Stimulated activated naive CD4-positive, alpha-beta T cell treated with Interleukin-2 at 50 U/mL for 16 hours (primary cell): ENCODE results near the gene VSIR.

Source experiments
- DNase-seq: peaks from one replicate; lab custom pipeline; 2025; lab: John Stamatoyannopoulos, UW

Gene VSIR

GRCh38 chr10:71747039-71747531 is 26.2 kb downstream of the VSIR start:
- DNase-seq, result no peak

GRCh38 chr10:71746344-71747037 is 26.8 kb downstream of the VSIR start:
- no peak for DNase-seq

- DNase-seq, result no peak
Measured at GRCh38 chr10:71745664-71746250, 27.6 kb downstream of the VSIR start.

GRCh38 chr10:71744897-71745663 is 28.2 kb downstream of the VSIR start:
- no peak for DNase-seq

GRCh38 chr10:71743866-71744265 is 29.5 kb downstream of the VSIR start:
- DNase-seq, result no peak

GRCh38 chr10:71743089-71743838 is 30.1 kb downstream of the VSIR start:
- no peak for DNase-seq

- DNase-seq, result no peak
Measured at GRCh38 chr10:71742301-71743088, 30.8 kb downstream of the VSIR start.

GRCh38 chr10:71741671-71742070 is 31.6 kb downstream of the VSIR start:
- DNase-seq, result no peak

- no peak for DNase-seq
Measured at GRCh38 chr10:71741029-71741428, 32.3 kb downstream of the VSIR start.

- DNase-seq, result no peak
Measured at GRCh38 chr10:71740069-71740653, 33.2 kb downstream of the VSIR start.

GRCh38 chr10:71739358-71739900 is 33.9 kb downstream of the VSIR start:
- no peak for DNase-seq

GRCh38 chr10:71737834-71738197 is 35.5 kb downstream of the VSIR start:
- DNase-seq, result no peak

GRCh38 chr10:71737001-71737833 is 36.1 kb downstream of the VSIR start:
- peak; percentile 30 for DNase-seq

GRCh38 chr10:71736570-71736952 is 36.8 kb downstream of the VSIR start:
- no peak for DNase-seq

- DNase-seq, result peak; percentile 32
Measured at GRCh38 chr10:71735709-71736569, 37.4 kb downstream of the VSIR start.

GRCh38 chr10:71734797-71735196 is 38.5 kb downstream of the VSIR start:
- DNase-seq, result no peak

GRCh38 chr10:71731791-71732190 is 41.5 kb downstream of the VSIR start:
- no peak for DNase-seq

- DNase-seq, result no peak
Measured at GRCh38 chr10:71729161-71729636, 44.1 kb downstream of the VSIR start.
